ENCODE results near the gene CAMTA1.

CAMTA1 gene

DNA sequence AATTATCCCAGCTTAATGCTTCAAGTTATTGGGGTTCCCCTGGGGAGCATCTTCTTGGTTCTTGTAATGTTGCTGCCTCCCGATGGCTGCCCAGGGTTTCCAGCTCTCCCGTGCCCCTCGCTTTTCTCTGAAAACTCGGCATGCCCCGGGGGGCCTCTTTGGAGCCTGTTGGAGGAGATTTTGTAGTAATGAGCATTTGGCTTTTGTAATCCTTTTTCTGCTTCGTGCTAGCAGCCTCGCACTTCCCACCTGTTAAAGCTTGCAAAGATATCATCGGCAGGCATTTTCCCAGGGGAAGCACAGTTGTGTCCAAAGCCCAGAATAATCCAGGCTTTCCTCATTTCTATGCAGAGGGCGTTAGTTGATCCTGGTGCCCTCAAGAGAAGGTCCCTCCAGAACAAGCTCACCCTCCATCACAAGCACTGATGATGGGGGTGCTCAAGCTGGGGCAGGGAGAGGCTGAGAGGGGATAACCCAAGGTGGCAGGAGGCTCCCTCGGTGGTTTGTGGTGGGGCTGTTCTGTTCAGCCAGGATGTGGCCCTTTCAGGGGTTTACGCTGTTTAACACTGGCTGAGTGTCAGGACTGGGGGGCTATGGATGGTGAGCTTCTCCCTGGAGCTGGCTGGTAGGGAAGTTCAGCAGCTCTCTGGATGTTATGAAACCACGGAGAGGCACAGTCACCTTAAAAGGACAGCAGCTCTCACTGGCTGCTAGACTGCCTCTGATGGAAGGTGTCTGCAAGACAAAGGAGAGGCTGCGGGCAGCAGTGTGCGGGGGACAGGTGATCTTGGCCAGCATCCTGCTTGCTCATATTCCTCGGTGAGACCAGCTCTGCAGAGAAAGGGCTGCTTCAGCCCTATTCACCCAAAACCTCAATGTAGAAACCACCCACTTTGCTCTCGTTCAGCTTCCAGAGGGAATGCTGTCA lies 508.7 kb downstream of the CAMTA1 start:
- no peak for DNase-seq (ENCODE audit: low read depth in 2 of 3, low spot score in 1 of 3)

DNA sequence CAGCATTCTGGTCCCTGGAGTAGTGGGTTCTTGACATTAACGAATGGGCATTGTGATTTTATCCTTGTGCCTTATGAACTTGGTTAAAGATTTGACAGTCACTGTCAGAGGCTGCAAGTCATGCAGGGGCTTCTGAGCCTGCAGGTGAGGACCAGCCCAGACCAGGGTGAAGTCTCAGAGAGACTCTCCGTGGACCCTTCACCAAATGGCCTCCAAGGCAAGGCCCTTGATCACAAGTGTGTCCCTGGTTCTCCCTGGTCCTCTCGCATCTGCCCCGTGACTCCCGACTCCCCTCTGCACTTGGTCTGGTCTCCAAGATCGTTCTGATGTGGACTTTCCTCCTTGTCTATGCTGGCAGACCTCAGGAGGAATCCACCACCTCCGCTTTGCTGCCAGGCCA lies 509.4 kb downstream of the CAMTA1 start:
- DNase-seq (ENCODE audit: low read depth in 2 of 3, low spot score in 1 of 3): no peak

DNA sequence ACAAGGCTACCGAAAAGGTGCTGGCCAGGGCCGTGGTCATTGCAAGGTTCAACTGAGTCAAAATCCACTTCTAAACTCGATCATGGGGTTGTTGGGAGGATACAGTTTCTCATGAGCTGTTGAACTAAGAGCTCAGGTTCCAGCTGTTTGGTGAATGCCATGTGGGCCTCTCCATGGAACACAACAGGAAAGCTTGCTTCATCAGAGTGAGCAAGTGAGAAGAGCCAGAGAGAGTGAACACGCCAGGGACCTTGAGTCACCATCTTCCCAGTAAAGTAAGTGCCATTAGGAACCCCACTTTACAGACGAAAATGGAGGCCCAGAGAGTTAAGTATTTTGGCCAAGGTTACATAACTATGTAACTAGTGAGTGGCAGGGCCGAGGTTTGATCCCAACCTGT lies 510.7 kb downstream of the CAMTA1 start:
- no peak for DNase-seq (ENCODE audit: low read depth in 2 of 3, low spot score in 1 of 3)

DNA sequence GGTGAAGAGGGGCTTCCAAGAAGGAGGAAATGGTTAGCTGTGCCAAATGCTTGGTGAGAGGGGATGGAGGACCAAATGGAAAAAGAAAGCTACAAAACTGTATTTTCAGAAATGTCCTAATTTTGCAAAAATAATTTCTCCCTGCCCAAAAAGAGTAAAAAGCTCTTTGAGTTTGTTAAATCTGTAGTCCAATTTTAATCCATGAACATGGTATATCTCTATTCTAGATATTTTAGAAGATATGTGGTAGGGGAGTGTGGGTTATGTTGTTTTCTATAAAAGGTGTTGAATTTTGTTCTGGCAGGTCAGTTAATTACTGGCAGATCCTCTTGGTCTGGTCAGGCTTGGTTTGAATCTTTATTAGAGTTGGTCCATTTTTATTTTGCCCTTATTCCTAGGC lies 511.7 kb downstream of the CAMTA1 start:
- no peak for DNase-seq (ENCODE audit: low read depth in 2 of 3, low spot score in 1 of 3)

DNA sequence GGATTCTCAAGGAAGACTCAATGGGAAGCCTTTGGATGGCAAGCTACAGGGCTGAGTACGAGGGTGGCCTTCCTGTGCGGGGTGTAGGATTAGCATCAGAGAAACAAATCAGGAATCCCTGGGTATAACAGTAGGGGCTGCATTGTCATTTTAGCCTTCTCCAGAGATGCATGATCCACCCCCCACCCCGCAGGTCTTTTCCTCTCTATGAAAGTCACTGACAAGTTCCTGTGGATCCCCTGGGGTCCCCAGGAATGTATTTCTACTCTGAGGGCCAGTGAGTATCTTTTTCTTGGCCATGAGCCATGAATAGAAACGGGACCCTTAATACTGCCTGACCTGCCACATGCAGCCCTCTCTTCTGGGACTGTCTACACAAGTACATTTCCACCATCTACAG lies 512.9 kb downstream of the CAMTA1 start:
- no peak for DNase-seq (ENCODE audit: low read depth in 2 of 3, low spot score in 1 of 3)

DNA sequence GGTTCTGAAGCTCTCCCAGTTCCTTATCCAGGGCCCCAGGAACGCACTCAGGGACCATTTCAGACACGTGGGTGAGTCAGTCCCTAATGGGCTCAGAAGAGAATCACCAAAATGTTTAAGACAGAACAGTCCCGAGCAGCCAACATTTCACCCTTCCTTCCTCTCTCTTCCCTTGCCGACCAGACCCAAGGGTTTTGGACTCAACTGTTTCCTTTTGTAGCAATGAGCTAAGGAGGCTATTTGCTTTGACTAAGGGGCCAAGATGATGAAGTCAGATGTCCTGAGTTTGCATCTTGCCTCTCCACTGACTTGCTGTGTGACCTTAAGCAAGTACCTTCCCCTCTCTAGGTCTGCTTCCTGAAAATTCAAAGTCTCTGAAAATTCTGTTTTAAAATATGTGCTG lies 513.5 kb downstream of the CAMTA1 start:
- DNase-seq (ENCODE audit: low read depth in 2 of 3, low spot score in 1 of 3): no peak

DNA sequence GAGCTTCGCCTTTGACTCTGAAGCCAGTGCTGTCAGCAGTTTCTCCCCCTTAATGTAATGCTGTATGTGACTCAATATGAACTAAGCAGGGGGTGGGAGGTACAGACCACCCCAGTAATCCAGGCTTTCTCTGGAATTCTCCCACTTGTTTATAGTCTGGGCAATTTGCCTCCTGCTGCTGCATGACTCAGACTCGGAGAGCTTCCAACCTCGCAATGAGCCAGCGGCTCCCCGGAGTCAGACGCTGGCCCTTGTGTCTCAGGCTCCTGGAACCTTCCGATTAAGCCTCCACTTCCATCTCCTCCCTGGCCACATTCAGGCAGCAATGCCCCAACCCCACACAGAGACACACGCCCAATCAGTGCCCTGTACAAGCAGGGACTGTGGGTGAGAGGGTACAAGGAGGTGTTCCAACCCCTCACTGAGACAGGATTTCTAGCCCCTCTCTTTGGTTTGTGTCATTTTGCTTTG lies 514.1 kb downstream of the CAMTA1 start:
- no peak for DNase-seq (ENCODE audit: low read depth in 2 of 3, low spot score in 1 of 3)

DNA sequence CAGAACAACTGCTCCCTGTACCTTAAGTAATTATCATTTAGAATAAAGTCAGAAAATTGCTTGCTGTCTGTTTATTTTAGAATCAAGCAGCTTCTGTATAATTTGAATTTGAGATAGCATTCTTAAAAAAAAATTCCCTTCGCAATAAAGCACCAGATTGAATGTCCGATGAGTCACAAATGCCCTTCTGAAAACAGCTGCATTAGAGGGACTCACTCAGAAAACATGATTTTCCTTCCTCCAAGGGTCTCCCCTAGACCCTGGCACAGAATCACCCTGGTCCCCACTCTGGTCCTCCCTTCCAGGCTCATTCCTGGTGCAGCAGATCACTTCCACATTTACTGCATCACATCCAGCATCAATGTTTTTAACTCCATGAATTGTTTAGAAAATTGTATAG lies 514.7 kb downstream of the CAMTA1 start:
- DNase-seq (ENCODE audit: low read depth in 2 of 3, low spot score in 1 of 3): no peak

DNA sequence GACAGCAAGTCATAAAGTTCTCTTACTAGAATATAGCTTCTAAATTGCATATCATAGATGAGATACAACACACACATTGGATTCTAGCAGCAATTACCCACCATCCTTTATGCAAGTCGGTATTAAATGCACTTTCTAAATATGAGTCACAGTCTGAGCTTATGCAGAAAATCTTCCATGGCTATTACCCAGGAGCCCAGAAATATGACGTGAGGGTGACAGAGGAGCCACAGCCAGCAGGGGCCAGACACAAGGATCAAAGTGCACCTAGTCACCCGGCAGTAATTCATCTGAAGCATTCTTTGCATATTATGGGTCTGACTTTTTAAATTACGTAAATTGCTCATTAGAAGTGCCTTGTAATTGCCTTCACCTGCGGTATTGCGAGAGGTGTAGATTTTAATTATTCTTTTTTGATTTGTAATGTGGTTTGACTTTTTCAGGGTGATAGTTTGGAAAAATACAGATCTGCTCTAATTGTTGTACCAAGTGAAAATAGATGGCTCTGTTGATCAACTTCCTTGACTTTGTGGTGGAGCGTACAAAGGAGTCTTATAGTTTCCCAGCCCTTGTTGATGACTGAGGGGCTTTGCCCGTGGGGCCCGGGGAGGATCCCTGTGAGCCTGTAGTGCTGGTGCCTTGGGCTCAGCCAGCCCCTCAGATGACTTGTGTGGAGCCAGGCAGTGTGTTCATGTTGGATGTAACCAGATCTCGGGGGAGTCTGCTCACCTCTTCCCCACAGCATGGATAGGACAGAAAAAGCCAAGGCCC lies 515.8 kb downstream of the CAMTA1 start:
- DNase-seq (ENCODE audit: low read depth in 2 of 3, low spot score in 1 of 3): no peak

DNA sequence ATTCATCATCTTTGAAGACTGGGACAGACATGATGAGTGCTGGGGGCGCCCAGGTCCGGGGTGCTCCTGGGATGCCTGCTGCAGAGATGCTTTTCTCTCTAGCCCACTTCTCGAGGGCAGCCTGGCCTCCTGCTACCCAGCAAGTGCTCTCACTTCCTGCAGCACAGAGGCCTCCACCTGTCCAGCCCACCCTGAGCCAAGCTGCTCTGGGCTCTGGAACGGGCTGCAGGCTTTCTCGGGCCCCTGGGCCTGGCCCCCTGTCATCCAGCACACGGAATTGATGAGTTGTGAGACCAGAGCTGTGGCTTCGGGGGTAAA lies 516.4 kb downstream of the CAMTA1 start:
- DNase-seq (ENCODE audit: low read depth in 2 of 3, low spot score in 1 of 3): no peak

DNA sequence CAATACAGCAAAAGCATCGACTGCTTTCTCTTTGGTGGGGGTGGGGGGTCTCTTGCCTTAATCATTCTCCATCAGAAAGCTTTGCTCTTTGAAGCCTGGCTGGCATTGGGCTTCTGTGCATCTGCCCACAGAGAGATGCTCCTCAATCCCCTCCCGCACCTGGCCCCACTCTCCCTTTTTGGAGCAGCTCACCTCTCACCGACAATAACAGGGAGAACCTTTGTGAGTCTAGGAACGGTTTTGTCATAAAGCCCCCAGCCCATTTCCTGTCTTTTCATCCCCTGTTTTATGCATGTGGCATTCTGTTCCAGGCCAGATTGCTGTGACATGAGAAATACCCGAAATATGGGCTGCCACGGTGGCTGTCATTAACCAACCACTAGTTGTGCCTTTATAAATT lies 516.9 kb downstream of the CAMTA1 start:
- no peak for DNase-seq (ENCODE audit: low read depth in 2 of 3, low spot score in 1 of 3)

DNA sequence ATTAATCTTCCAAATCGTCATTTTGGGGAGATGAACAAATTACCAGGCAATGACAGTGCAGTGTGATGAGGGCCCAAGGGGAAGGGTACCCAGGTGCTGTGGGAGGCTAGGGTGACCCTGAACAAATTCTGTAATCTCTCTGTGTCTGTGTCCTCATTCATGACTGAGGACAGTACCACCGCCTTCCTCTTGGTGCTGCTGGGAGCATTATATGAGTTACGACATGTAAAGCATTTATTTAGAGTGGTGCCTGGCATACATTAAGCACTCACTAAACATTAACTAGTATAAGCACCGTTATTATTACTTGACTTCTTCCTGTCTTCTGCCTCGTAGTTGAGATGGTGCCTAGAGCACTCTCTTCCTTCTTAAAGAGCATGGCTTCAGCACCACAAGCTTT lies 517.6 kb downstream of the CAMTA1 start:
- no peak for DNase-seq (ENCODE audit: low read depth in 2 of 3, low spot score in 1 of 3)

DNA sequence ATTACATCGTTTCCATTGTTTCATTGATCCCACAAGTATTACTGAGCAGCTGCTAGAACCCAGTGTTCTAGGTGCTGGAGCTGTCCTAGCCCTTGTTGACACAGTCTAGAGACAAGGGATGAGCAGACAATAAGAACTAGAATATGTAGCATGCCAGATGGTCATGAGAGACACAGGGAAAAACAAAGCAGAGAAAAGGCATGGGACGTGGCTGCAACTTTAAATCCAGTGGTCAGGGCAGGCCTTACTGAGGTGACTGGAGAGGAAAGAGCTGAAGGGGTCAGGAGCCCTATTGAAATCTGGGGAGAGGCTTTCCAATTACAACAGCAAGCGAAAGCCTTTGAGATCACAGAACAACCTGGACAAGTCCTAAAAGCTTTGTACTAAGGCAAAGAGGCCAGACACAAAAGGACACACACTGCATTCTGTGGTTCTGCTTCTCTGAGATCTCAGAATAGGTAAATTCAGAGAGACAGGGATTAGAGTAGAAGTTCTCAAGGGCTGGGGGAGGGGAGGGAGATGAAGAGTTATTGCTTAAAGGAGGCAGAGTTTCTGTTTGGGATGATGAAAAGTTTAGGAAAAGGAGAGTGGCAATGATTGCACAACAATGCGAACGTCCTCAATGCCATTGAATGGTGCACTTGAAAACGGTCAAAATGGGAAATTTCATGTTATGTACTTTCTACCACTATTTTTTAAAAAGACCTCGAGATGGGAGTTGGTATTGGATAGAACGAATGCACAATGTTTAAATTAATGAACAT lies 518.5 kb downstream of the CAMTA1 start:
- DNase-seq (ENCODE audit: low read depth in 2 of 3, low spot score in 1 of 3): no peak

DNA sequence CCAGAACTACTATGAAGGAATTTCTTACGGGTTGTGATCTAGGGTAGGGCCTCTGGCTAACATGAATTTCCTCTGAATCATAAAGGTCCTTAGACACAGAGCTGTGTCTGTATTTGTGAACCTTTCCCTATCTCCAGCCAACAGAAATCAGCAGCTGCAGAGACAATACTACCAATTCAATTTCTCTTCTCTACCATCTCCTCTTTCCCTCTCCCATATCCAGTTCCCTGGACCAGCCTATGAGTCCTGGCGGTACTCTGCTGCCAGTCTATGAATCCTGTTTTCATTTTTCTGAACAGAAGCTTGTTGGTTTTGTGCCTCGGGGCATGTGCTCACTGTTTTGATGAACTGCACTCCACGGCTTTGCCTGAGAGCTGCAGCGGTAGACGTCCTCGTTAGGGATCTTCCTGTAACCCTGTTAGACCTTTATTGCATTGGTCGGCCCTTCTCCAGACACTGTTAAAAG lies 527.9 kb downstream of the CAMTA1 start:
- no peak for DNase-seq (ENCODE audit: low read depth in 2 of 3, low spot score in 1 of 3)

DNA sequence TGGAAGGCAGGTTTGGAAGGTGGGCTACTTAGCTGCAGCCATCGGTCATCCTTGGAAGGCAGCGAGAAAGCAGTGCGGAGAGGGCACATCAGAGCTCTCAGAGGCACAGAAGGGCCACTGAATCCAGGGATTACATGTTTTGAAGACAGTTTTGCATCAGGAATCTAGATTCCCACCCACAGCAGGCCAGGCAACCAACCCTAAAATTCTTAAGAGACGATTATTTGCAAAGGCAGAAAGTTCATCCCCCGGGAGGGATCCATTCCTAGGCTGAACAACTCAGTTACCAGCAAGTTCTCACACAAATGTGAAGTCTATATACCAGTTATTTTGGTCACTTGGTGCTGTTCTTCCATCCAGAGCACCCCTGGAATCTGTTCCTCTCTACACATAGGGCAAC lies 528.6 kb downstream of the CAMTA1 start:
- no peak for DNase-seq (ENCODE audit: low read depth in 2 of 3, low spot score in 1 of 3)

DNA sequence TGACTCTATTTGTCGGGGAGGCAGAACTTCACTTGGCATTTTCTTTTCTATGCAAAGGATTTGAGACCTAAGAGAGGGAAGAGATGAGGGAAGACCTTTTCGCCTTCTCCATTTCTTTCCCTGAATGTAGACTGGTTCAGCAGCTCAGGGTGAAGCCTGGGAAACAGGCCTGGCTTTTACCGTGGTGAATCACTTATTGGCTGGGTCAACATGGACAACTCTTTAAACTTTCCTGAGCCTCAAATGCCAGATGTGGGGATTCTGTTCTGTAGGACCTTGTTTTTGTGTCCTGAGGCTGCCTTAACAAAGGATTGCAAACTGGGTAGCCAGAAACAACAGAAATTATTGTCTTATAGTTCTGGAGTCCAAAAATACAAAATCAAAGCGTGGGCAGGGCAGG lies 530.1 kb downstream of the CAMTA1 start:
- no peak for DNase-seq (ENCODE audit: low read depth in 2 of 3, low spot score in 1 of 3)

DNA sequence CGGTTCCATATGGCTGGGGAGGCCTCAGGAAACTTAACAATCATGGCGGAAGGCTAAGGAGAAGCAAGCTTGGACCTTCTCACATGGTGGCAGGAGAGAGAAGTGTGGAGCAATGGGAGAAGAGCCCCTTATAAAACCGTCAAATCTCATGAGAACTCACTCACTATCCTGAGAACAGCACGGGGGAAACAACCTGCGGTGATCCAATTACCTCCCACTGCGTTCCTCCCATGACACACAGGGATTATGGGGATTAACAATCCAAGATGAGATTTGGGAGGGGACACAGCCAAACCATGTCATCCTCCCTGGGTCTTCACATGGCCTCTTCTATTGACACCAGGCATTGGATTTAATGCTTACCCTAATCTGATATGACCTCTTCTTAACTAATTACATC lies 530.7 kb downstream of the CAMTA1 start:
- DNase-seq (ENCODE audit: low read depth in 2 of 3, low spot score in 1 of 3): no peak

DNA sequence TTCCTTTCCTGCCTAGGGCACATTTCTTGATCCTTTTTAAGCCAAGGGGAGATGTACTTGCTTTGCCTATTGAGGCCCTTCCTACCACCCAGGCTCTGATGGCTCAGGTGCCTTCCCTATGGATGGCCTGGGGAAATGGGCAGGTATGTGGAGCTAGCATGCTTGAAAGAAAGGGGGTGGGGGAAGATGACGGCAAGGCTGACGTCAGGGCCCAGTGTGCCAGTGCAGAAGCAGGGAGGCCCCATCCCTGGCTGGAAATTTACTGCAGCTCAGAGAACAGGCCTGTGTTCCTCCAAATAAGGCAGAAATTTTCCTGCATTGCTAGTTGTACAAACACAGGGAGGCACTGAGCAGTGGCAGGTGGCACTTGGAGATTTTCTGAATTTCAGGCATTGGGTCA lies 532.6 kb downstream of the CAMTA1 start:
- DNase-seq (ENCODE audit: low read depth in 2 of 3, low spot score in 1 of 3): no peak

DNA sequence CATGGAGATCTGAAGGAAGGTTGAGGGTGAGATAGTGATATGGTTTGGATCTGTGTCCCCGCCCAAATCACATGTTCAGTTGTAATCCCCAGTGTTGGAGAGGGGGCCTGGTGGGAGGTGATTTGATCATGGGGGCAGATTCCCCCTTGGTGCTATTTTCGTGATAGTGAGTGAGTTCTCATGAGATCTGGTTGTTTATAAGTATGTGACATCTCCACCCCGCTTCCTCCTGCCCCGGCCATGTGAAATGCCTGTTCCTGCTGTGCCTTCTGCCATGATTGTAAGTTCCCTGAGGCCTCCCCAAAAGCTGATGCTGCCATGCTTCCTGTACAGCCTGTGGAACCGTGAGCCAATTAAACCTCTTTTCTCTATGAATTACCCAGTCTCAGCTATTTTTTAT lies 533.9 kb downstream of the CAMTA1 start:
- DNase-seq (ENCODE audit: low read depth in 2 of 3, low spot score in 1 of 3): no peak

DNA sequence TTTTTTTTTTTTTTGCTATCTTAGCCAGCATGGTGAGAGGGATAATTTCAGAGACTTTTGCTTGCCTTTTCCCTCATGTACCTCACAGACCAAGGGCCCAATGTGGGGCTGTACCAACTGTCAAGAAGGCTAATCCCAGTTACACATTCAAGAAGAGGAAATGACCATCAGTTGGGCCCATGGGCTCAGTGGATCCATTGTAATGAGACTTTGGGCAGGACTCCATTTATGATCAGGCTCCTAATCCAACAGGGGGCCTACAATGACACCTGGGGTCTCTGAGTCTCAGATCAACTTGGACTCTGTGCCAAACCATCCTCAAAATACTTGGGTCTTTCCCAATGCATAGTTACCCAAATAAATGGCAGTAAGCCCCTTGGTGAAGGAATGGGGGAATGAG lies 535.4 kb downstream of the CAMTA1 start:
- no peak for DNase-seq (ENCODE audit: low read depth in 2 of 3, low spot score in 1 of 3)

DNA sequence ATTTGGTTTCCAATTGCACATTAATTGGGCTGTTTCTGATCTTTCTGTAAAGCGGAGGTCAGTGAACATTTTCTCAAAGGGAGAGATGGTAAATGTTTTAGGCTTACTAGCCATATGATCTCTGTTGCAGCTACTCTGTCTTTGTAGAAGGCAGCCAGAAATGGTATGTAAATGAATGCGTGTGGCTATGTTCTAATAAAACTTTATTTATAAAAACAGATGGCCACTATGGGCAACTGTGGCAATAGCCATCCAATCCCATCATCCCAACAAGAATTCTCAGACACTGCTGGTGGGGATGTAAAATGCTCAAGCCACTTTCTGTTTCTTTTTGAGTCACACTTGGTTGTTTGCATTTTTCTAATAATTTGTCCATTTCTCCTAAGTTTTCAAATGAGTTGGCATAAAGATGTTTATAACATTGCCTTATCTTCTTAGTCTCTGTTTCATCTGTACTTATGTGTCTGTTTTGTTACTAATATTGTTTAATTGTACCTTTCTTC lies 537.1 kb downstream of the CAMTA1 start:
- no peak for DNase-seq (ENCODE audit: low read depth in 2 of 3, low spot score in 1 of 3)

All from stimulated activated CD4-positive, alpha-beta T cell treated with anti-CD3 and anti-CD28 coated beads, Interleukin-12 subunit alpha, Interleukin-12 subunit beta, amount 100 ng/mL, for 48 hours (primary cell).